T-helper 1 cell treated with Interleukin-12 subunit alpha and Interleukin-12 subunit beta and Interleukin-4 antibody, amounts not matched to agents 30 μg/mL and 1 μg/mL, for 36 hours (primary cell): Measurements from ENCODE around the gene NGB.

Source experiments
- H3K27ac Mint-ChIP-seq: one replicate; pipeline ENCODE4 v1.8.0; 2021; ENCODE audit warnings: mild to moderate bottlenecking, mixed read lengths
- H3K27me3 Mint-ChIP-seq: one replicate; pipeline ENCODE4 v1.8.0; 2021; ENCODE audit warnings: low read depth, mixed read lengths
- H3K36me3 Mint-ChIP-seq: one replicate; pipeline ENCODE4 v1.8.0; 2021; ENCODE audit warnings: low read depth, mixed read lengths
- H3K4me1 Mint-ChIP-seq: one replicate; pipeline ENCODE4 v1.8.0; 2021; ENCODE audit warnings: low read depth, mixed read lengths
- H3K4me3 Mint-ChIP-seq: one replicate; pipeline ENCODE4 v1.8.0; 2021; ENCODE audit warnings: mild to moderate bottlenecking, moderate library complexity, mixed read lengths
- H3K9me3 Mint-ChIP-seq: one replicate; pipeline ENCODE4 v1.8.0; 2021; ENCODE audit warnings: mixed read lengths

The NGB gene

DNA sequence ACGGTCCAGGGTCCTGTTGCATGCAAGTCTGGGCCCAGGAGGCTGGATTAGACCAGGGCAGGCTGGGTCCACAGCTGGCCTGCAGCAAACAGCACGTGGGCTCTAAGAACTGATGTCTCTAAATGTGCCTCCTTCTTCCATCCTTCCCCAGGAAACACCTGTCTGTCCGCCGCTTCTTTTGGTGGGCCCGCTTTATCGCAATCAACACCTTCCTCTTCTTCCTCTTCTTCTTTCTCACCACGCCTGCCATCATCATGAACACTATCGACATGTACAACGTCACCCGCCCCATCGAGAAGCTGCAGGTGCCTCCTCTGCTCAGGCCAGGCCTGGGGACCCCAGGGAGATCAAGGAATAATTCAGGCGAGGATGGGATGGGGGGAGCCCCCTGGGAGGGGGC lies 28.3 kb downstream of the NGB start:
- Mint-ChIP-seq H3K9me3 (no peaks in the 10 kb centered on the region), H3K36me3 (no peaks in the 10 kb centered on the region), H3K27ac (no peak overlapping the region), H3K27me3 (no peaks in the 10 kb centered on the region), H3K4me1 (no peaks in the 10 kb centered on the region), H3K4me3 (no peak overlapping the region)

DNA sequence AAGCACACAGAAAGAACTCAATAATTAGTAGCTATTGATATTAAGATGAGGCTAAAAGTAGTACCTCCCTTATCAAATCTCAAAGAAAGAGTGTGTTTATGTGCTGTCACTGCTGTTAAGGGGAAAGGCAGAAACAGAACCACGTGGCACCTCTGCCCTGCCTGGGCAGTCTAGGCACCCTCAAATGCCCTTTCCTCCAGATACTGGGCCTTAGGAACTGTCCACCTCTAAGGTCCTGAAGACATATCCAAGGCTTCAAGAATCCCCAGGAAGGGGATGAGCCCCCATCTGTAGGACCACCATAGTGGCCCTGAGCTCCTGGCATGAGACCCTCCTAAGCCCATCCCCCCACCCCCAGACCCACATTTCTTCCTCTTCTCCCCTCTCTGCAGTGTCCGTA lies 29.1 kb downstream of the NGB start:
- Mint-ChIP-seq H3K4me3 (no peak overlapping the region), H3K27ac (no peak overlapping the region), H3K4me1 (no peaks in the 10 kb centered on the region), H3K9me3 (no peaks in the 10 kb centered on the region), H3K36me3 (no peaks in the 10 kb centered on the region), H3K27me3 (no peaks in the 10 kb centered on the region)

- no peaks in the 10 kb centered on the region for H3K4me1 Mint-ChIP-seq
- no peaks in the 10 kb centered on the region for H3K27me3 Mint-ChIP-seq
- no peak overlapping the region for H3K4me3 Mint-ChIP-seq
- no peaks in the 10 kb centered on the region for H3K9me3 Mint-ChIP-seq
- no peaks in the 10 kb centered on the region for H3K36me3 Mint-ChIP-seq
- H3K27ac Mint-ChIP-seq, result no peak overlapping the region
Observed at GRCh38 chr14:77240336-77240915, 30.6 kb downstream of the NGB start.

DNA sequence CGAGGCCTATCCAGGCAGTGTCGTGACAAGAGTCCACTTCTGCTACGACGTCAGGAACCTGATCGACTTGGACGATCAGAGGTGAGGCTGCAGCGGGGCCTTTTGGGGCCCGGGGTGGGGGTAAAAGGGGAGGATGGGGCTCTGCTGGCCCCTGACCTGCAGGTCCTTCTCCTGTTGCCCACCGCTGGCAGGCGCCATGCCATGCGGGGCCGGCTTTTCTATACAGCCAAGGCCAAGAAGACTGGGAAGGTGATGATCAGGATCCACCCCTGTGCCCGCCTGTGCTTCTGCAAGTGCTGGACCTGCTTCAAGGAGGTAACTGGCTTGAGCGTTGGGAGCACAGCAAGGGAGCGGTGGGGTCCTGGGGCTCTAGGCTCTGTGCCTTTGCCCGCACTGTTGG lies 31.6 kb downstream of the NGB start:
- Mint-ChIP-seq H3K36me3 (no peaks in the 10 kb centered on the region), H3K4me3 (no peak overlapping the region), H3K27ac (no peak overlapping the region), H3K4me1 (no peaks in the 10 kb centered on the region), H3K9me3 (no peaks in the 10 kb centered on the region), H3K27me3 (no peaks in the 10 kb centered on the region)

GRCh38 chr14:77238996-77239395 lies 32.0 kb downstream of the NGB start:
- H3K27me3 Mint-ChIP-seq, result no peaks in the 10 kb centered on the region
- H3K36me3 Mint-ChIP-seq, result no peaks in the 10 kb centered on the region
- H3K9me3 Mint-ChIP-seq, result no peaks in the 10 kb centered on the region
- H3K4me3 Mint-ChIP-seq, result no peak overlapping the region
- H3K27ac Mint-ChIP-seq, result no peak overlapping the region
- no peaks in the 10 kb centered on the region for H3K4me1 Mint-ChIP-seq

GRCh38 chr14:77238356-77238755 lies 32.6 kb downstream of the NGB start:
- Mint-ChIP-seq H3K4me3 (no peak overlapping the region), H3K36me3 (no peaks in the 10 kb centered on the region), H3K27ac (no peak overlapping the region), H3K4me1 (no peaks in the 10 kb centered on the region), H3K9me3 (no peaks in the 10 kb centered on the region), H3K27me3 (no peaks in the 10 kb centered on the region)

DNA sequence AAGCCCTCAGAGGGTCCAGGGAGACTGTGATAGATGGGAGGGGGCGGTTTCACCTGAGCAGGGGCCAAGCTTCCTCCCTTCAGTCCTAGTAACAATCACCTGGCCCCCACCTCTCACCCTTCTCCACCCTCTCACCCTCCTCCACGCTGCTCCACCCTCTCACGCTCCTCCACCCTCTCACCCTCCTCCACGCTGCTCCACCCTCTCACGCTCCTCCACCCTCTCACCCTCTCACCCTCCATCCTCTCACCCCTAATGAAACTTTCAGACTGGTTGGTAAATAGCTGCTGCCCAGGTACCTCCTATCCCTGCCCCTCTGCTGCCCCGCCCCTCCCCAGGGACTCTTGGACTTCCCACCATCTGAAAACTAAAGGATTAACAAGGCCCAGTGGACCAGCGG lies 34.2 kb downstream of the NGB start:
- no peaks in the 10 kb centered on the region for H3K4me1 Mint-ChIP-seq
- H3K4me3 Mint-ChIP-seq, result no peak overlapping the region
- H3K9me3 Mint-ChIP-seq, result no peaks in the 10 kb centered on the region
- no peak overlapping the region for H3K27ac Mint-ChIP-seq
- no peaks in the 10 kb centered on the region for H3K36me3 Mint-ChIP-seq
- H3K27me3 Mint-ChIP-seq, result no peaks in the 10 kb centered on the region

GRCh38 chr14:77231721-77232120 lies 39.3 kb downstream of the NGB start:
- no peaks in the 10 kb centered on the region for H3K9me3 Mint-ChIP-seq
- no peaks in the 10 kb centered on the region for H3K36me3 Mint-ChIP-seq
- no peak overlapping the region for H3K4me3 Mint-ChIP-seq
- no peak overlapping the region for H3K27ac Mint-ChIP-seq
- no peaks in the 10 kb centered on the region for H3K4me1 Mint-ChIP-seq
- no peaks in the 10 kb centered on the region for H3K27me3 Mint-ChIP-seq

- Mint-ChIP-seq H3K9me3 (no peaks in the 10 kb centered on the region), H3K4me3 (no peak overlapping the region), H3K27me3 (no peaks in the 10 kb centered on the region), H3K4me1 (no peaks in the 10 kb centered on the region), H3K36me3 (no peaks in the 10 kb centered on the region), H3K27ac (no peak overlapping the region)
Observed at GRCh38 chr14:77230914-77231313, 40.1 kb downstream of the NGB start.

DNA sequence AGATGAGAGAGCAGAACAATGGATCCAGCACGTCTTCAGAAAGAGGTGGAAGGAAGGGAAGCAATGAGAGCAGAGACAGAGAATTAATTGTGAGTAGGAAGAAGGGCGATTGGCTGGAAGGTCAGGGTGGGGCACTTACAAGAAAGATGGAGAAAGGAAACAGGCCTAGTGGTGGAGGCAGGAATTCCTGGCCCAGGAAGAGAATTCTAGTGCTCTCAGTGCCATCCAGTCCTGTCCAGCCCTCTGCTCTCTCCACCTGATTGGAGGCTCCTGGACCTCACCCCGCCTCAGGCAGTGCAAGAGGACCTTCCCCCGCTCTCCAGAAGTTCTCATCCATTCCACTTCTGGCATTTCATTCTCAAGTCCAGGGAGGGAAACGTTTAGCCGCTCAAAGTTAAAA lies 43.0 kb downstream of the NGB start:
- Mint-ChIP-seq H3K9me3 (no peaks in the 10 kb centered on the region), H3K4me3 (no peak overlapping the region), H3K4me1 (no peaks in the 10 kb centered on the region), H3K27me3 (no peaks in the 10 kb centered on the region), H3K36me3 (no peaks in the 10 kb centered on the region), H3K27ac (no peak overlapping the region)

DNA sequence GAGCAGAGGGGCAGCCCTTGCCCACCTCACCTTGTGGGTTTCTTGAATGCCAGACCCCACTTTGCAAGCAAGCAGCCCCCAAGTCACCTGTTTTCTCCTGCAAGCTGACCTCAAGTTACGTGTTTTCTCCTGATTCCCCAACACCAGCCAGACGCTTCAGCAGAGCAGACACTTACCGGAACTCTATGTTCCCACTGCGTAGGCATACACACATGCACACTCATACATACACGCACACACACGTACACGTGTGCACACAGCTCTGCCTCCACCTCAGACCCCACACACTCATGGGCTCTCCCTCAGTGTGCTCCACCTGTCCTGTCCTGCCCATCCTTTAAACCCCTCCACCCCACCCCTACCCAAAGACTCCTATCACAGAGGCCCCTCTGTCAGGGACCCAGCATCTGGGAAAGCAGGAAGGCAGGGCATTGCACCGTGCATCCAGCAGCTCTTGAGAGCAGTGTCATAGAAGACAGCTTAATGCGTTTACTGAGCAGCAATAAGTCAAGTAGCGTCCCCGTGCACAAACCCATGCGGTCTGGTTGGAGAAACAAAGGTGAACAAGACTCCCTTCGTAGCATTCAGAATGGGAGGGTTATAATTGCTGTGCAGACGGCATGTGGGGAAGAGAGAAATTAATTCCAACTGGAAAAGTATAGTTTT lies 45.0 kb downstream of the NGB start:
- H3K27ac Mint-ChIP-seq, result no peak overlapping the region
- H3K9me3 Mint-ChIP-seq, result no peaks in the 10 kb centered on the region
- H3K4me1 Mint-ChIP-seq, result no peaks in the 10 kb centered on the region
- no peak overlapping the region for H3K4me3 Mint-ChIP-seq
- no peaks in the 10 kb centered on the region for H3K27me3 Mint-ChIP-seq
- H3K36me3 Mint-ChIP-seq, result no peaks in the 10 kb centered on the region

GRCh38 chr14:77225254-77225653 lies 45.8 kb downstream of the NGB start:
- no peaks in the 10 kb centered on the region for H3K27me3 Mint-ChIP-seq
- no peaks in the 10 kb centered on the region for H3K4me1 Mint-ChIP-seq
- no peak overlapping the region for H3K27ac Mint-ChIP-seq
- H3K36me3 Mint-ChIP-seq, result no peaks in the 10 kb centered on the region
- no peaks in the 10 kb centered on the region for H3K9me3 Mint-ChIP-seq
- no peak overlapping the region for H3K4me3 Mint-ChIP-seq

- Mint-ChIP-seq H3K36me3 (no peaks in the 10 kb centered on the region), H3K9me3 (no peaks in the 10 kb centered on the region), H3K27ac (no peak overlapping the region), H3K4me1 (no peaks in the 10 kb centered on the region), H3K27me3 (no peaks in the 10 kb centered on the region), H3K4me3 (no peak overlapping the region)
Observed at GRCh38 chr14:77224212-77224611, 46.8 kb downstream of the NGB start.

- no peaks in the 10 kb centered on the region for H3K4me1 Mint-ChIP-seq
- no peaks in the 10 kb centered on the region for H3K9me3 Mint-ChIP-seq
- no peaks in the 10 kb centered on the region for H3K27me3 Mint-ChIP-seq
- H3K27ac Mint-ChIP-seq, result no peak overlapping the region
- H3K4me3 Mint-ChIP-seq, result no peak overlapping the region
- H3K36me3 Mint-ChIP-seq, result no peaks in the 10 kb centered on the region
Observed at GRCh38 chr14:77222546-77223225, 48.3 kb downstream of the NGB start.

- H3K9me3 Mint-ChIP-seq, result no peaks in the 10 kb centered on the region
- H3K4me1 Mint-ChIP-seq, result no peaks in the 10 kb centered on the region
- H3K27me3 Mint-ChIP-seq, result peaks cover 3% of the 10 kb centered on the region
- no peak overlapping the region for H3K4me3 Mint-ChIP-seq
- H3K27ac Mint-ChIP-seq, result no peak overlapping the region
- no peaks in the 10 kb centered on the region for H3K36me3 Mint-ChIP-seq
Observed at GRCh38 chr14:77221241-77221871, 49.6 kb downstream of the NGB start.
